ENCODE results near the gene CREB3L4. TPM values are rescaled to one million over a fixed set of nuclear protein-coding genes. Genes with fewer than 3 reads are reported as not detected.

CREB3L4 gene
- total RNA-seq, 2 donors from 2014 or later, result 15.6 to 23.9 TPM

GRCh38 chr1:153970346-153970745, 2.6 kb downstream of the CREB3L4 start:
- Histone ChIP-seq H3K9me3 (ENCODE audit: control insufficient read depth, low read length) (no peaks in the 10 kb centered on the region), H3K27ac (ENCODE audit: low read depth, low read length) (no peak overlapping the region), H3K36me3 (ENCODE audit: control insufficient read depth, insufficient read depth, low read length) (peaks cover 22% of the 10 kb centered on the region), H3K27me3 (ENCODE audit: control insufficient read depth, insufficient read depth, low read length, poor library complexity, severe bottlenecking) (no peaks in the 10 kb centered on the region), H3K9ac (ENCODE audit: extremely low read depth, low read length, poor library complexity, severe bottlenecking) (no peak overlapping the region), H3K4me1 (ENCODE audit: control insufficient read depth, insufficient read depth, low read length) (no peaks in the 10 kb centered on the region), H3K4me3 (ENCODE audit: low read length) (no peak overlapping the region)
- WGBS, 2 experiments (ENCODE audit: insufficient coverage in 1 of 2, insufficient read length in 1 of 2), result 100% methylated on average over 2 of the region's 2 CpGs; no CpG with 5 or more reads in 1 of the 2 experiments
- Mint-ChIP-seq H3K9me3 (no peaks in the 10 kb centered on the region), H3K36me3 (ENCODE audit: low read depth) (peaks cover 20% of the 10 kb centered on the region), H3K27me3 (ENCODE audit: insufficient read depth) (no peaks in the 10 kb centered on the region), H3K4me1 (peaks cover 23% of the 10 kb centered on the region), H3K27ac (no peak overlapping the region), H3K4me3 (no peak overlapping the region)
- no peak for DNase-seq
- TF ChIP-seq, protein P1, sequence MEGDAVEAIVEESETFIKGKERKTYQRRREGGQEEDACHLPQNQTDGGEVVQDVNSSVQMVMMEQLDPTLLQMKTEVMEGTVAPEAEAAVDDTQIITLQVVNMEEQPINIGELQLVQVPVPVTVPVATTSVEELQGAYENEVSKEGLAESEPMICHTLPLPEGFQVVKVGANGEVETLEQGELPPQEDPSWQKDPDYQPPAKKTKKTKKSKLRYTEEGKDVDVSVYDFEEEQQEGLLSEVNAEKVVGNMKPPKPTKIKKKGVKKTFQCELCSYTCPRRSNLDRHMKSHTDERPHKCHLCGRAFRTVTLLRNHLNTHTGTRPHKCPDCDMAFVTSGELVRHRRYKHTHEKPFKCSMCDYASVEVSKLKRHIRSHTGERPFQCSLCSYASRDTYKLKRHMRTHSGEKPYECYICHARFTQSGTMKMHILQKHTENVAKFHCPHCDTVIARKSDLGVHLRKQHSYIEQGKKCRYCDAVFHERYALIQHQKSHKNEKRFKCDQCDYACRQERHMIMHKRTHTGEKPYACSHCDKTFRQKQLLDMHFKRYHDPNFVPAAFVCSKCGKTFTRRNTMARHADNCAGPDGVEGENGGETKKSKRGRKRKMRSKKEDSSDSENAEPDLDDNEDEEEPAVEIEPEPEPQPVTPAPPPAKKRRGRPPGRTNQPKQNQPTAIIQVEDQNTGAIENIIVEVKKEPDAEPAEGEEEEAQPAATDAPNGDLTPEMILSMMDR (conservative IDR thresholded peaks at IDR 0.05), result no peak

DNA sequence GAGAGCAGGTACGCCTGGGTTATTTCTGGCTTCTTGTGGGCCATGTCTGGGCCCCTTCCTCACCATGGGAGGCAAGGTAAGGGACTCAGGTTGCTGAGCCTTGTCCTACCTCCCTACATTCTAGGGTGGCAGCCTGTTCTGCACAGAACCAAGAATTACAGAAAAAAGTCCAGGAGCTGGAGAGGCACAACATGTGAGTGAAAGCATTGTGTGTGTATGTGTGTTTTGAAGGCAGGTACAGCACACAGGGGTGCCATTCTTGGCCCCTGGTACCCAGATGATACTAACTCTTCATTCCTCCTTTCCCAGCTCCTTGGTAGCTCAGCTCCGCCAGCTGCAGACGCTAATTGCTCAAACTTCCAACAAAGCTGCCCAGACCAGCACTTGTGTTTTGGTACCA, 5.4 kb downstream of the CREB3L4 start:
- no peaks in the 10 kb centered on the region for H3K27me3 ChIP-seq (ENCODE audit: control insufficient read depth, insufficient read depth, low read length, poor library complexity, severe bottlenecking)
- no peak for DNase-seq
- Mint-ChIP-seq H3K27ac (no peak overlapping the region), H3K27me3 (ENCODE audit: insufficient read depth) (no peaks in the 10 kb centered on the region), H3K36me3 (ENCODE audit: low read depth) (peaks cover 23% of the 10 kb centered on the region), H3K4me1 (peaks cover 19% of the 10 kb centered on the region), H3K9me3 (no peaks in the 10 kb centered on the region), H3K4me3 (no peak overlapping the region)
- no peaks in the 10 kb centered on the region for H3K9me3 ChIP-seq (ENCODE audit: control insufficient read depth, low read length)
- peaks cover 27% of the 10 kb centered on the region for H3K36me3 ChIP-seq (ENCODE audit: control insufficient read depth, insufficient read depth, low read length)
- H3K9ac ChIP-seq (ENCODE audit: extremely low read depth, low read length, poor library complexity, severe bottlenecking), result no peak overlapping the region
- H3K27ac ChIP-seq (ENCODE audit: low read depth, low read length), result no peak overlapping the region
- no peaks in the 10 kb centered on the region for H3K4me1 ChIP-seq (ENCODE audit: control insufficient read depth, insufficient read depth, low read length)
- TF ChIP-seq, protein P1 (conservative IDR thresholded peaks at IDR 0.05), result no peak
- no peak overlapping the region for H3K4me3 ChIP-seq (ENCODE audit: low read length)
- 92% methylated on average over 3 of the region's 3 CpGs; no CpG with 5 or more reads in 1 of the 2 experiments for WGBS, 2 experiments (ENCODE audit: insufficient coverage in 1 of 2, insufficient read length in 1 of 2)

- H3K4me1 ChIP-seq (ENCODE audit: control insufficient read depth, insufficient read depth, low read length), result no peaks in the 10 kb centered on the region
- H3K36me3 ChIP-seq (ENCODE audit: control insufficient read depth, insufficient read depth, low read length), result peaks cover 27% of the 10 kb centered on the region
- DNase-seq, result no peak
- peaks cover 23% of the 10 kb centered on the region for H3K36me3 Mint-ChIP-seq (ENCODE audit: low read depth)
- H3K27ac ChIP-seq (ENCODE audit: low read depth, low read length), result no peak overlapping the region
- TF ChIP-seq, protein P1 (conservative IDR thresholded peaks at IDR 0.05), result no peak
- H3K27me3 Mint-ChIP-seq (ENCODE audit: insufficient read depth), result no peaks in the 10 kb centered on the region
- no peak overlapping the region for H3K4me3 ChIP-seq (ENCODE audit: low read length)
- no peak overlapping the region for H3K9ac ChIP-seq (ENCODE audit: extremely low read depth, low read length, poor library complexity, severe bottlenecking)
- no peak overlapping the region for H3K4me3 Mint-ChIP-seq
- no peaks in the 10 kb centered on the region for H3K9me3 Mint-ChIP-seq
- no peak overlapping the region for H3K27ac Mint-ChIP-seq
- H3K9me3 ChIP-seq (ENCODE audit: control insufficient read depth, low read length), result no peaks in the 10 kb centered on the region
- H3K27me3 ChIP-seq (ENCODE audit: control insufficient read depth, insufficient read depth, low read length, poor library complexity, severe bottlenecking), result no peaks in the 10 kb centered on the region
- peaks cover 18% of the 10 kb centered on the region for H3K4me1 Mint-ChIP-seq
- 80 to 92% methylated on average over 4 to 7 of the region's 7 CpGs for WGBS, 2 experiments (ENCODE audit: insufficient coverage in 1 of 2, insufficient read length in 1 of 2)
Observed at GRCh38 chr1:153973525-153973924, 5.8 kb downstream of the CREB3L4 start.
